GM21619 (cell line): ENCODE data around the gene CYTH1.
A peak's percentile ranks its signal among the peaks of the same experiment; 100 is the strongest.

Experiments used
- ATAC-seq: cut with Tn5 transposase; IDR thresholded peaks from one replicate; pipeline ENCODE4 v1.9.1; 2021; ENCODE audit not compliant: unreplicated experiment

Gene CYTH1

DNA sequence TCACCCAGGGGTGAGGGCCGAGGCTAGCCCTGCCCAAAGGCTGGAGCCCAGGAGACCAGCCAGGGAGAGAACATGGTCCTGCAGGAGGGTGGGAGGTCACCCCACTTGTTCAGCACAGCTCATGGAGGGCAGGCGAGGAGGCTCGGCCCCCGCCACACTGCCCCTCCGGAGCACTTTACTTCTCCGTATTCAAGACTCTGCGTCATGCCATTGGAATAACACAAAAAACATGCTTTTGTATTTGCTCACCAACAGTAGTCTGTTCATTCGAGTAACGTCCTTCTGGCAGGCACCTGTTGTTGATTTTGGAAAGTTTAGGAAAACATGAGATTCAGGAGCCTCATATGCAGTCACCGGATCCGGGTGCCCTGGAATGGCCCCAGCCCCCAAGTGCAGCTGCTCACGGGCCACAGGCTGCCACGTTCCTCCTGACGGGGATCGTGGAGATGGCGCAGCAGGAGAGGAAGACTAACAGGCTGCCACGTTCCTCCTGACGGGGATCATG, 123.7 kb downstream of the CYTH1 start:
- ATAC-seq = no peak

DNA sequence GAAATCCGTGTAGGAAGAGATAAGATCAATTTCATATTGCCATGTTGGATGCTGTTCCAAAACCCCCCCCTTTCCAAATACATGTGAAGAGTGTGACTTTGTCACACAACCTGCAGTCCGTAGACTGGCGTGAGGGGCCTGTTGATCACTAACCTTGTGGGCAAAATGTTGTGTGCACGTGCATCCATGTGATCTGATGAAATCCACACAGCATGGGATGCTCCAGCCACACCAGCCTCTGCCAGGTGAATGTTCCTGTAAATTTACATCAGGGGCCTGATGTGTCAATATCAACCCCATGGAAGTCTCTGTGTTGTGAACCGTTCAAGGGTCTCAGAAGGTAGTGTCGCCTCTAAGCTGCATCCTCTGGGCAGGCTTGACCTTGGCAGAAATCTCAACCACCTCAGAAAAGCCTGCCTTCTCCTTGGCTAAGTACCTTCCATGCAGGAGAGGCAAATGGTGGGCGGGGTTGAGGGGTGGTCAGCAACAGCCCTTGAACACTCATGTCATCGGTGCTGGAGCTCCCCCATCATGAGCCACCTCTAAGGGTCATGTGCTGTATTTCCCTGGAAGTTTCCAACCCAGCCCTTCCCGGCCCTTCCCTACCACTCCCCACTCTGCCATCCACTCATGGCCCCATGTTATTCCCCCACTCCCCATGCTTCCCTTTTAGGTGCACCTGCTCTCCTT, 126.7 kb downstream of the CYTH1 start:
- no peak for ATAC-seq

DNA sequence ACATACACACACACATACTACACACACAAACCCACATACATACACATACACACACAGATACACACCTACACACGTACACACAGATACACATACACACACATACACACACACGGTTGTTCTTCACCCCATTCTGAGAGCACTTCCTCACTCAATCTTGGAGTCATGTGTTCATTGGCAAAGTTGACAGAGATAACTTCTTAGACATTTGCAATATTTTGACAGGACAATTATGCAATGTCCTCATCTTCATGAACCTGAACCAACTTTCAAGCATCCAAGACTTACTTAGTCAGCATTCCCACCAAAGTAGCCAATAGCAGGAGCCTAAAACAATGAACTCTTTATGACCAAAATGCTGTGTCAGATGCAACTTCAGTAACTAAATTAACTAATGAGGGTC, 127.7 kb downstream of the CYTH1 start:
- ATAC-seq = no peak

DNA sequence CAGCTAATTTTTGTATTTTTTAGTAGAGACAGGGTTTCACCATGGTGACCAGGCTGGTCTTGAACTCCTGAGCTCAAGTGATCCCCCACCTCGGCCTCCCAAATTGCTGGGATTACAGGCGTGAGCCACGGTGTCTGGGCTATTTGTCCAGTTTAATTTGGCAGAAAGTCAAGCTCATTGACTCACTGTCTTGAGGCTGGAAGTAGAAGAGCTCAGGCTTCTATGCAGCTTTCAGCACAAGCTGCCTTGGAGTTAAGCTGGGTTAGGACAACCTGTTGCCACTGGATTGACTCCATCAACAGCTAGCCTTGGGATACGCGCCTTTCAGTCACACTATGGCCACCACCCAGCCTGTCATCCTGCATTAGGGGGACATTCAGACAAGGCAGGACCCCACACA, 128.7 kb downstream of the CYTH1 start:
- no peak for ATAC-seq

DNA sequence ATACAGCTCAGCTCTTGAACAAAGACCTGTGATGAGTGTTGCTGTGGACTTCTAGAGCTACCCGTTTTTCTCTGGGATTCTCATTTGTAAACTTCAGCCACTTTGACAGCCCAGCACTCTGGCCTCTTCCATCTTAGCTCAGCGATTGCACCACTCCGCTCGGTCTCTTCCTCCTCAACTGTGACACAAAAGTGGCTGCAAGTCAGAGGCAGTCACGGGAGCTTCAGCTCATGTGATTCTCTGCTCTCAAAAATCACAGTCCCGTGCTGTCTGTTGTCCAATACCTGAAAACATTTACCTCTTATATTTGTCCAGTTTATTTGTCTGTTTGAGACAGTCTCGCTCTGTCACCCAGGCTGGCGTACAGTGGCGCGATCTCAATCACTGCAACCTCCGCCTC, 129.2 kb downstream of the CYTH1 start:
- no peak for ATAC-seq

DNA sequence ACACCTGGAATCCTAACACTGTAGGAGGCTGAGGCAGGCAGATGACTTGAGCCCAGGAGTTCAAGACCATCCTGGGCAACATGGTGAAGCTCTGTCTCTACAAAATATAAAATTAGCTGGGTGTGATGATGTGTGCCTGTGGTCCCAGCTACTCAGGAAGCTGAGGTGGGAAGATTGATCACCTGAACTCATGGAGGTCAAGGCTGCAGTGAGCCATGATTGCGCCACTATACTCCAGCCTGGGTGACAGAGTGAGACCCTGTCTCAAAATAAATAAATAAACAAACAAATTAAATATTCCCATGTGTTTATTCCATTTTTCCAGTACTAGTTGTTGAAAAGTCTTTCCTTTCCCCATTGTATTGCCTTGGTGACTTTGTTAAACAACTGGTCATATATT, 130.0 kb downstream of the CYTH1 start:
- no peak for ATAC-seq

DNA sequence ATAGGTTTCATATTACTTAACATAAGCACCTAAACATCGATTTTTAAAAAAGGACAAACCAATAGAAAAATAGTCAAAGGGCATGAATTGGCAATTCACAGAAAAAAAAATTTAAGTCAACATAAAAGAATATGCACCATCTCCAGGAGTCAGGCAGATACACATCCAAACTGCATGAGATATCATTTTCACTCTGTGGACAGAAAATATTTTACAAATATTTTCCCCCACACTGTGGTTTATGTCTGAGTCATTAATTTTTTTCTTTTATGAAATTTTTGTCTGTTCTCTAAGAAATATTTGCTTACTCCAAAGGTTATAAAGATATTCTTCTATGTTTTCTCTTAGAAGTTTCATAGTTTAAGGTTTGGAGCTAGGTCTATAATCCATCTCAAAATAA, 130.5 kb downstream of the CYTH1 start:
- no peak for ATAC-seq

DNA sequence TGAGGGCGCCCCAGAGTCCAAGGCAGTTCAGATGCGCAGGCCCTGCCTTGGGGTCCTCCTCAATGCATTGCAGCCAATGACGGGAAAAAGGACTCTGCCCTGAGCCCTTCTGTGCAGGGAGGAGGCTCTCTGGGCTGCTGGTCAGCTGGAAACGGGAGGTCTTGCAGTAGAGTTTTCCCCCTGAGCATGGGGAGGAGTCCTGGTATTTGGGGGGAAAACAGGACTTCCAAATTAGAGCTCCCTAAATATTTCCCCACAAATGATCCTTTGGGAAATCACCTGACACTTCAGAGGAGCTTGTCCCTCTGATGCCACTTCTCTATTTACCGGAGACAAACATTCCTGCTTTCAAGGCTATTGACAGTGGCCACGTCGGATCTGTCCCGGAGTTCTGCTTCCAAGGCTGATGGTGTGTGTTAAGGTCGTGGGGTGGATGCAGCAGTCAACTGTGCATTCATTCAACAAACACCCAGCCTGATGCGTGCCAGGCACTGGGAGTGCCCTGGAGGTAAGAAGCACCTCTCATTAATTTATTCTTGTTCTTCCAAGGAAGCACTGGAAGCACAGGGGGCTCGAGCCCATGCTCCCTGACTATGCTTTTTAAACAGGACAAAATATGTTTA, 131.9 kb downstream of the CYTH1 start:
- no peak for ATAC-seq

DNA sequence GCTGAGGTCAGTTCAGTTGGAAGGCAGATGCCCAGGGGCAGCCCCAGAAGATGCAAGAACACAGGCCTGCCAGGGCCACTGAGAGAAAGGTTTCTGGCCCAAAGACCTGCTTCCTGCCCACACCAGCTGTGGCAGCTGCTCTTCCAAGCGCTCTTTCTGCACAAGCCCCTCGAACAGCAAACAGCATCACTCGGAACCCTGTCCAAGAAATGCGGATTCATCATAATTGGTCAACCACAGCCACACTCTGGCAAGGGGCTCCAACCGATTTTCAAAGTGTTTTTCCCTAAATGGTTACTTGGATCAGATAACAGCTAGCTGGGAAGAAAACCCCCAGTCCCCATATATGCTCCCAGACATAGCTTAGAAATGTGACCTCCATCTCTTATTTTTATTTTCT, 133.8 kb downstream of the CYTH1 start:
- no peak for ATAC-seq

DNA sequence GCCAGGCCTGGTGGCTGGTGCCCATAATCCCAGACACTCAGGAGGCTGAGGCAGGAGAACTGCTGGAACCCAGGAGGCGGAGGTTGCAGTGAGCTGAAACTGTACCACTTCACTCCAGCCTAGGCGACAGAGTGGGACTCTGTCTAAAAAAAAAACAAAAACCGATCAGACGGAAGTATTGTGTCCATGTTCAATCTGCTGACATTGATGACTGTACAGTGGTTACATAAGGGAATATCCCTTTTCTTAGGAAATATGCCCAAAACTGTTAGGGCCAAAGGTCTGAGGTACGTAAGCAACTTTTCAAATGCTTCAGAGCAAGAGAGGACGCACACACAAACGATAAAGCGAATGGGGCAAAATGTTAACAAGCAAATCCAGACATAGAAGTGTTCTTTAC, 135.0 kb downstream of the CYTH1 start:
- ATAC-seq = no peak

DNA sequence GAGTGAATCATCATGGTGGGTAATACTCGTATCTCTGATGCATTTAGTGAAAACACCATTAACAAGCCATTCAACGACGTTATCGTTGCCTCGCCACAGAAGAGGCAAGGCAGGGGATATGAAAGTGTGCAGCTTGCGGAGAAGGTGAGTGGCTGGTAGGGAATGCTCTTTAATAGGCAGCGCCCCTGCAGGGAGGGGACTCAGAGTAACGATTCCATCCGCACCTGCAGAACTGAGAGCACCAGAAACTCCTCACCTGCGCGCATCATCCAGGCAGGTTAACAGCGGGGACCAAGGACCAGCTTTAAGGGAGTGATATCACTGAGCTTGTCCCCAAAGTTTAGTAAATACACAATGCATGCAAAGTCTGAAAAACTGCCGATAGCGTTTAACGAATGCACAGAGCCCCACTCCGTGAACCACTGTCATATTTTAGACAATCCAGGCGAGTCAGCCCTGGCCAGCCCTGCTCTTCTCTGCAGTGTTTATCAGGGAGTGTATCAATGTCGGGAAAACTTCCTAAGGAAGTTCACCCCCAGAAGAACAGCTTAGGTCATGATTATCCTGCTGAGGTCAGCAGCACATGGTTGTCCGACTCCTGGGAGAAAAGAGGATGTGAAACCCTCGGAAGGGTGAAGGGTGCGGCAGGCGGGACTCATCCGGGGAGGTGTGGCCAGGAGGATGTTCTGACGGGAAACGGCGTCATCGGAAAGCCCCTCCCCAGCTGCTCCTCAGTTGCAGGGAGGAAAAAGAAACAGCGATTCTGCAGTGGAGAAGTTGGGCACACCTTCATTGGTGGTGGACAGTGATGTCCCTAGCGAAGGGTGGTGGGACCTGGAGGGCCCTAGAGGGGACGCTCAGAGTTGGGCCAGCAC, 136.4 kb downstream of the CYTH1 start:
- peak; percentile 66 for ATAC-seq

DNA sequence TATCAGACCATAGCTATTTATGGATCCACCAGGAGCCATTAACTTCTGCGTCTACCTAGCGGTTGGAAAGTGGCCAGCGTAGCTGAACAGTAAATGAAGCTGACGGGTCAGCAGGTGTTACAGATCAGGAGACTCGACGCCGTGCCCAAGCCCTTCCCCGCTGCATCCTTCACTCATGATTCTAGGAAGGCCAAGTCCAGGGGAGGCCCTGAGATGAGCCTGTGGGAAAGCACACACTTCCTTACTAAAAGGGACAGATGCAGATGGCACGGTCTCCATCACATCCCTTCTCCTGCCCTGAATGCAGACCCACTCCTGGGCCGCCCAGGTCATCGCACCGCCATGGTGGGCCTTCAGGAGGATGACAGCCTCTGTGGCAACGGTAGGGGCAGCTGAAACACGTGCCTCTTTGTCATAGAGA, 137.1 kb downstream of the CYTH1 start:
- ATAC-seq = no peak

DNA sequence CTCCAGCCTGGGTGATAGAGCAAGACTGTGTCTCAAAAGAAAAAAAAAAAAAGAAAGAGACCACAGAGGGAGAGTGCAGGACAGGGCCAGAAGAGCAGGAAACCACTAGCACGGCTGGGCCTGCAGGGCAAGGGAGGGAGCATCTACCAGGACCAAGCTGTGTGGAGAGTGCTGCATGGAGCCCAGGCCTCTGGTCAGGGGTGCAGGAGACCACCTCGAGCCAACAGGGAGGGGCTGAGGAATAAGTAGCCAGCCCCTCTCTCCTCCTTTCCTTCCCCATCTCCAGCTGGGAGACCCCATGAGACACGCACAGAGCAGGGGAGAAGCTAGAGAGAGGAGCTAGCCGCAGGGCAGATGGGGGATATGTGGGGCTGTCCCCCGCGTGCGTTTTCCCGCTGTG, 137.8 kb downstream of the CYTH1 start:
- no peak for ATAC-seq

DNA sequence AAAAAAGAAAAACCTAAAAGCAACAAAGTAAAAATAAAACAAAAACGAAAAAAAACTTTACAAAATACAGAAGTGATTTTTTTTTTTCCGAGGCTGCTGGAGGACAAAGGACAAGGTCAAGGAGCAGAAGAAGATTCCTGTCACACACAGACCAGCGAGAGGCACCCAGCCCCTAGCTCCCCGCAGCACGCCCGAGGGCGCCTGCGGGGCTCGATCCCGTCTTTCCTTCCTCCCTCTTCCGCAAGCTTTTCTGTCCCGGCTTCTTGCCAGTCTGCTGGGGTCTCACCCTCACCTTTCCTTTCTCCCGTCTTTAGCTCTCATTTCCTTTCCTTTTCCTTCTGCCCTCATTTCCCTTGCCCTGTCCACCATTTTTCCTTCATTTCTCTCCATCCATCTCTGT, 138.7 kb downstream of the CYTH1 start:
- ATAC-seq = no peak

DNA sequence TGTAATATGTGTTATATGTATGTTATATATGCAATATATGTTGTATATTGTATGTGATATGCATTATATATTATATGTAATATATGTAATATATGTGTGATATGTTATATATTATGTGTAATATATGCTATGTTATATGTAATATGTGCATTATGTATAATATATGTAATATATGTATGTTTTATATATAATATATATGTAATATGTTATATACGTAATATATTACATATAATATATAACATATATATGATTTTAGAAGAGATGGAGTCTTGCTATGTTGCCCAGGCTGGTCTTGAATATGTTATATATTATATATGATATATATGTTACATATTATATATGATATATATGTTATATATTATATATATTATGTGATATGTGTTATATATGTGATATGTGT, 139.4 kb downstream of the CYTH1 start:
- no peak for ATAC-seq

DNA sequence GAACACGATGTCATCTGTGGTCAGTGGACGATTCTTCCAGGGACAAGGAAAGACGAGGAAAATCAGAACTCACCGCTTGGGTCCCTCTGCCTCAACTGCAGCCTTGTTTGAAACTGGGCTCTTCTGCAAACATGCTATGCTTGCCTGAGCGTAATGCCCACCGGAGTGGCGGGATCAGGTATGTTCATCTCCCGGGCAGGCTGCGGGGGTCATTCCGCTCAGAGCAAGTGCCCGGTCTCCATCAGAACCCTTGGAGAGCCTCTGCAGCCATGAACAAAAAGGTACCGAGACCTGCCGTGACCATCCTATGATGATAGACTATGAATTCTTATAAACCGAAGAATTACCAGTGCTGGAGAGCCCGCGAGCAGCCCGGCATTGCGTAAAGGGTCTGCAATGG, 140.4 kb downstream of the CYTH1 start:
- no peak for ATAC-seq

DNA sequence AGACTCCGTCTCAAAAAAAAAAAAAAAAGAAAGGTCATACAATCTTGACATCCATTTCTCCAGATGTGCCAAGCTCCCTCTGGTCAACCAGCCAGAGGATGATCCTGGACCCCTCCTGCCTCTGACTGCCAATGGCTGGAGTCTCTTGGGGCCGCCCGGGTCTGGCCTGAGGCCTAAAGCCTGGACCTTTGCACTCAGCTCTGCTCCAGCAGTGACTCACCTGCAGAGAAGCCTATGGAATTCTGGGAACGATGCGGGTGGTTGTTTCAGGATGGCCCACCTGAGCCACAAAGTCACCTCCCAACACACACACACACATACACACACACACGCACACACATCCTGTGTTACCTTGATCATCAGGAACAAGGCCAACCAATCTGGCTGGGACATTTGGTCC, 140.8 kb downstream of the CYTH1 start:
- no peak for ATAC-seq

DNA sequence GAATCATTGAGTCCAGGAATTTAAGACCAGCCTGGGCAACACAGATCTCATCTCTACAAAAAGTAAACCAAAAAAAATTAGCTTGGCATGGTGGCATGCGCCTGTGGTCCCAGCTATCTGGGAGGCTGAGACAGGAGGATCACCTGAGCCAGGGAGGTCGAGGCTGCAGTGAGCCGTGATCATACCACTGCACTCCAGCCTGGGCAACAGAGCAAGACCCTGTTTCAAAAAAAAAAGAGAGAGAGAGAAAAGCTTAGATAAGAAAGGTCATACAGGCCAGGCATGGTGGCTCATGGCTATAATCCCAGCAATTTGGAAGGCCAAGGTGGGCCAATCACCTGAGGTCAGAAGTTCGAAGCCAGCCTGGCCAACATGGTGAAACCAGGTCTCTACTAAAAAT, 141.4 kb downstream of the CYTH1 start:
- no peak for ATAC-seq

DNA sequence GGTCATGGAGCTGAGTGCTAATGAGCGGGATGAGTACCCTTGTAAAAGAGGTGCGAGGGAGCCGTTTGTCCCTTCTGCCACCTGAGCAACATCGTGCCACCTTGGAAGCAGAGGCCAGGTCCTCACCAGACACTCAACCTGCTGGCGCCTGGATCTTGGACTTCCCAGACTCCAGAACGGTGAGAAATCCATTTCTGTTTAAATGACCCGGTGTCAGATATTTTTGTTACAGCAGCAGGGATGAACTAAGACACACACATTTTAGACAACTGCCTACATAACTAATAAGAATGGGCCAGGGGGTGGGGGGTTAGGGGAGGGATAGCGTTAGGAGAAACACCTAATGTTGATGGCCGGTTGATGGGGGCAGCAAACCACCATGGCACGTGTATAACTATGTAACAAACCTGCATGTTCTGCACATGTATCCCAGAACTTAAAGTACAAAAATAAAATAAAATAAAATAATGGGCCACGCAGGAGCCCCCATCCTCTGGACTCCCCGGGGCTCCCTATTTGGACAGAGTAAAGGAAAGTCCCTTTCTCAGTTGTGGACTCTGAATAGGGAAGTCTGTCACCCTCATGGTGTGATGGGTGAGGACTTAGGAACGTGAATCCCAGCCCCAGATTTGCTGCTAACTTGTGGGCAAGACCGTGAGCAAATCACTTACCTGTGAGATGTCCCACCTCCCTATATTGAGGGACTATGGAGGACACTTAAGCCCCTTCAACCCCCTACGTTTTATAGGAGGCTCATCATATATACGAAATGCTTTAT, 144.2 kb downstream of the CYTH1 start:
- no peak for ATAC-seq

DNA sequence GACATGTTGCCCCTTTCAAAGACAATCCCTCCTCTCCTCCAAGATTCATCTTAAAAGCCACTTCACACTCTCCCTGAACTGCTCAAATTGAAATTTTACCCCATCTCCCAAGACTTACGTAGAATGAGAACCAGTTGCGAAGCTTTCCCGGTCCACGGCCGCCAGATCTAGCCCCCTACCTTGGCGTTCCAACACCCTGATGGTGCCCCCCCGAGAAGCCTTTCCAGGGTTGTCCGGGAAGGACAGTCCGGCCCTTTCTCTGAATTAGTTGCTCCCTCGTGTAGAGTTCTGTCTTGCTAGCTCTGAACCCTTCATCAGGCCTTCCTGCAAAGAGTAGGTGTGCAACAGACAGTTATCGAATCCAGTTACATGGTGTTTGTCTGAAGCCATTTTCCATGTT, 144.9 kb downstream of the CYTH1 start:
- ATAC-seq = no peak

DNA sequence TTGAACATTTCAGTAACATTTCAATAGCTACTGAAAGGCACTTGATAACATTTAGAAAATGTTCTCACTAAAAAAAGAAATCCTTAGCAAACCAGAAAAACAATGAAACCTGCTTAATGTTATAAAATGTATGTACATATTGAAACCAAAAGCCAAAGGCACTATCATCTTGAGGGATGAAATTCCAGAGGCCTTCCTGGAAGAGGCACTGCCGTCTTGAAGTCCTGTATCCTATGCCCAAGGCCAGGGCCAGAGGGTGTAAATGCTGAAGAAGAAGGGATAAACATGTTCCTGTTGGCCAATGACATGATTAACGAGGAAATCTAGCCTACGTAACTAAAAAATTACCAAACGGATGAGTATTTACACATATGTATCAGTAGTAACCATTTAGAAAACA, 147.9 kb downstream of the CYTH1 start:
- no peak for ATAC-seq
